ENCODE results near the gene ENO4.

GRCh38 chr10:116866066-116866465 lies 16.8 kb downstream of the ENO4 start:
- TF ChIP-seq SUZ12 (IDR thresholded peaks at IDR 0.05) (no peak), FOXA1 (IDR thresholded peaks at IDR 0.05) (no peak), SP1 (IDR thresholded peaks at IDR 0.05) (no peak), CTBP1 (IDR thresholded peaks at IDR 0.05; ENCODE audit: borderline replicate concordance) (no peak)
